IPS-NIHi11 (cell line): ENCODE results near the gene PIGN.
A peak's percentile ranks its signal among the peaks of the same experiment; 100 is the strongest.
"Not testable (repeated sequence)": the region's sequence is repeated elsewhere in the genome, so short reads cannot be mapped to it uniquely, and the experiment has no call there.

Experiments used
- DNase-seq: peaks from one replicate; pipeline ENCODE4 v3.0.0; 2012; ENCODE audit warnings: mixed read lengths, low spot score

PIGN gene

DNA sequence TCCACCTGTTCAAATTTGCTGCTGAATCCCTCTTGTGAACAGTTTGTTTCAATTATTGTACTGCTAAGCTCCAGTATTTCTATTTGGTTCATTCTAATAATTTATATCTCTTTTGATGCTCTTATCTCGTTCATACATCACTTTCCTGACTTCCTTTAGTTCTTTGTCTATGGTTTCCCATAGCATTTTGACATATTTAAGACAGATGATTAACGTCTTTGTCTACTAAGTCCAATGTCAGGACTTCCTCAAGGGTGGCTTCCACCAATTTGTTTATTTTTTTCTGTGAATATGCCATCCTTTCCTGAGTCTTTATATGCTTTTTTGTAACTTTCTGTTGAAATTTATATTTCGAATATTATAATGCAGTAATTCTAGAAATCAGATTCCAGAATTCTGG lies 9.6 kb downstream of the PIGN start:
- DNase-seq: no peak

DNA sequence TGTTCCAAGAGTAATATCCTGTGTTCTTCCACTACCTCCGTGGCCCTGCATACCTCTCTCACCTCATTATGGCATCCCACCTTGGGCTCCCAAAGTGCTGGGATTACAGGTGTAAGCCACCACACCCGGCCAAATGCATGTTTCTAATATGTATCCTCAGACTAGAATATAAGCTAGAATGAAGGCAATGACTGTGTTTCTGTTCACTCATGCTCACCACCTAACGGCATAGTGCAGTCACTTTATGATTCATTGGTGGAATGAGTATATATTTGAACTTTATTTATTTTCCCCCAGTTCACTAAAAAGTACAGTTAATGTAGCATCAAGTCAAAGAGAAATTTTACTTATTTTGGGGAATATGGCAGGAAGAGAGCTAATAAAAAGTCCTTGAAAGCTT lies 11.3 kb downstream of the PIGN start:
- no peak for DNase-seq

- no peak for DNase-seq
Measured at GRCh38 chr18:62172298-62172697, 14.6 kb downstream of the PIGN start.

GRCh38 chr18:62170857-62171256 lies 16.0 kb downstream of the PIGN start:
- DNase-seq: no peak

- DNase-seq: not testable (repeated sequence)
Measured at GRCh38 chr18:62166524-62166923, 20.3 kb downstream of the PIGN start.

- DNase-seq: no peak
Measured at GRCh38 chr18:62165583-62165982, 21.3 kb downstream of the PIGN start.

DNA sequence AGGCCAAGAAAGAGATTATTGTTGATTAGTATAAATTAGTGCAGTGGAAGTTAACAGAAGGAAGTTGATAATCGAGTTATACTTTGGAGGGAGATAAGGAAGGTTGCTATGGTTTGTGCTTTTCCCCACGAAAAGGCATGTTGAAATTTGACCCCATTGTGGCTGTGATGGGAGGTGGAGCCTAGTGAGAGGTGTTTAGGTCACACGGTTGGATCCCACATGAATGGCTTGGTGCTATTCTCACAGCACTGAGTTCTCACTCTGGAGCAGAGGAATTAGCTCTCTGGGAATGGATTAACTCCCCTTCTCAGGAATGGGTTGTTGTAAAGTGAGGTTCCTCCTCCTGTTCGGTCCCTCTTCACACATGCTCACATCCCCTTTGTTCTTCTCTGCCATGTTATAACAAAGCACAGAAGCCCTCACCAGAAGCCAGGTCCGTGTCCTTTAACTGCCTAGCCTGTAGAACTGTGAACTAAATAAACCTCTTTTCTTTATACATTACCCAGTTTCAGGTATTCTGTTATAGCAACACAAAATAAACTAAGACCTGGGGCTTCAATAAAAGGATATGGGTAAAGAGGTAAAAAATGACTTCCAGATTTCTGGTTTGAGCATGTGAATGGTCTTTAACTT lies 21.9 kb downstream of the PIGN start:
- DNase-seq: peak; percentile 17

DNA sequence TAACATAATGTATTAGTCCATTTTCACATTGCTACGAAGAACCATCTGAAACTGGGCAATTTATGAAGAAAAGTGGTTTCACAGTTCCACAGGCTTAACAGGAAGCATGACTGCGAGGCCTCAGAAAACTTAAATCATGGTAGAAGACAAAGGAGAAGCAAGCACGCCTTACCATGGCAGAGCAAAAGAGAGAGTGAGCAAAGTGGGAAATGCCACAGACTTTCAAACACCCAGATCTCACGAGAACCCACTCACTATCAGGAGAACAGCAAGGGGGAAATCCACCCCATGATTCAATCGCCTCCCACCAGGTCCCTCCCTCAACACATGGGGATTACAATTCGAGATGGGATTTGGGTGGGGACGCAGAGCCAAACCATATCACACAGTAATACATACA lies 22.5 kb downstream of the PIGN start:
- DNase-seq: no peak

DNA sequence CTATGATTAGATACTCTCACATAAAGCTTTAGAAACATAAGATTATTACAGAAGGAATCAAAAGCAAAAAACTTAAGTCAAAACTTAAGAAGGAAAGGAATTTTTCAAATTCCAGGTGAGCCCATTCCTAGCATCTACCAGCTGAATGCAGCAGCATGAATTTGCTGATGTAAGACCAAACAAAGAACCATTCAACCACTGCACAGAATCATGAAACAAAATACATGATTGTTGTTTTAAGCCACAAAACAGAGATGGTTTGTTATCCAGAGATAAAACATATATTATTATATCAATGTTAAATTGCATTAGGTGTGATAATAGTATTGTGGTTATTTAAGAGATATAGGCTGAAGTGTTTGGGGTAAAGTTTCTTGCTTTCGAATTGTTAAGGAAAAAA lies 29.0 kb downstream of the PIGN start:
- no peak for DNase-seq

DNA sequence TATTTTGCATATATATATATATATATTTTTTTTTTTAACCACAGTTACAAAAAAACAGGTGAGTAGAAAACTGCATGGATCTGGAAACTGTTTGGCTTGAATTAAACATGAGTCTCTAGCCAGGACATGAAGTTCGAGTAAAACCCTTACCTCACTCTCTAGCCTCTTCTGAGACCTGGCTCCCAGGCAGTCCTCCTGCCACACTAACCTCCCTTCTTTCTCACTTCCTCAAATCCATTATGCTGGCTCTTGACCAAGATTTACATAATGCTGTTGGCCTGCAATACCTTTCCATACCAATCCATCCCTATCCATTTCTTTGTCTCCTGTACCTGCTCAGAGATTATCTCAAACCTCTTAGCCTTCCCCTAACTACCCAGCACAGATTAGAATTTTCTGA lies 34.0 kb downstream of the PIGN start:
- no peak for DNase-seq

- DNase-seq: no peak
Measured at GRCh38 chr18:62151068-62151771, 35.6 kb downstream of the PIGN start.

- DNase-seq: no peak
Measured at GRCh38 chr18:62144338-62144737, 42.5 kb downstream of the PIGN start.

GRCh38 chr18:62140259-62140658 lies 46.6 kb downstream of the PIGN start:
- no peak for DNase-seq

DNA sequence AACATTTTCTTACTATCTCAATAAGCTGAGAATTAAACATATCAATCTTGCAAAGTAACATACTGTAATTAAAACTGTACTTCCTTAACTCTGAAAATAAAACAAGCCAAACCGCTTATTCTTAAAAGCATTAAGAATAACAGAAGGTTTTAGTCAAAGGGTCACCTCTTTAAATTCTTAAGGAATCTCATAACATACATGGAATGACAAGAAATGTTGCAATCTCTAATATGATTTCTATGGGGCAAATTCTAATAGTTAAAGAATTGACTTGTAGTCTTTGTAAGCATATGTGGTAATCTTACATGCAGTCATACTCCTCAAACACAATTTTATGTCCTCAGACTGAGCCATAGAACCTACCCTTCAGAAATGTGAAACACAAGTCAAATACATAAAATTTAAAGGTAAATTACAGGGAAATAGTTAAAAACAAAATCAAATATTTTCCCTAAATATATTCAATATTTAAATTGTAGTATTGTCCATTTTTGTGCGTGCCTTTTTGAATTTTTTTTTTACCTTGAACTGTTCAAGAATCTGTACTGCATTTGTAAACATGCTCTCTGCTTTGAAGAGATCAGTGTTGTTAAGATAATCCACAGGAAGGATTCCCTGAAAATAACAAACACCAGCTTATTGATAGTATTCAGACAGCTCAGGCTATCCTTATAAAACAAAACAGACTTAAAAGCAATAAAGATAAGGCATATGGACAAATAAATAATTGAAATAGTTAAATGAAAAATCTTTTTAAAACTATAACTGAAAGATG lies 48.2 kb downstream of the PIGN start:
- no peak for DNase-seq

- DNase-seq: peak; percentile 63
Measured at GRCh38 chr18:62131301-62131909, 55.5 kb downstream of the PIGN start.

GRCh38 chr18:62128157-62128556 lies 58.7 kb downstream of the PIGN start:
- DNase-seq: no peak

DNA sequence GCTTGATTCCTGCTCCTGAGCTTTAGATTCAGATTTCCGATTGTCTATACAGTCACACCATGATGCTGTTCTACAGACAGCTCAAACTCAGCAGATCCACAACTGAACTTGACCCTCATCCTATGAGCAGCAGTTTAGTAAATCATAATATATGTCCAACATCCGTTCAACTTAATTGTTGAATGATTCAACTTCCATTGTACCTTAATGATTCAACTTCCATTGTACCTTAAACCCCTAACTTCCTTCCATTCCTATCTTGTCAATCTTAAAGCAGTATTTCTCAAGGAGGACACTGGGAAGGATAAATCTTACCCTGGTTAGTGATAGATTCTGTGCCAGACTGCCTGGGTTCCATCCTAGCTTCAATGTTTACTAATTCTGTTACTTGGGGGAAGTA lies 60.1 kb downstream of the PIGN start:
- no peak for DNase-seq

GRCh38 chr18:62125702-62126101 lies 61.2 kb downstream of the PIGN start:
- DNase-seq: no peak

DNA sequence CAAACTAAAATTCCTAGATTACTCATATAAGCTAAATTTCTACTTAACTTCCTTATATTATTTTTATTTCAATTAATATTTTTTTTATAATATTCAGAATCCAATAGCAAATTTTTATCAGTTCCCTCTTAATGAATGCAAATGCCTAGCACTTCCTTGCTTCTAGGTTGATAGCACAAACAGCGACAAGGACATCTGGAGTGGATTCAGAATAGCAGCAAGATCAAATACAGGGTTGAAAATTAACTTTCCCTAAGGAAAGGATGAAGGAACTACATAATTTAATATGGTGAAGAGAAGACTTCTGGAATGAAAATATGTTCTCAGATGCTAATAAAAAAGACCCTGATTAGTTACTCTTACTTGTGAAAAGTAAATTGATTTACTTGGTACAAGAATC lies 64.5 kb downstream of the PIGN start:
- no peak for DNase-seq

DNA sequence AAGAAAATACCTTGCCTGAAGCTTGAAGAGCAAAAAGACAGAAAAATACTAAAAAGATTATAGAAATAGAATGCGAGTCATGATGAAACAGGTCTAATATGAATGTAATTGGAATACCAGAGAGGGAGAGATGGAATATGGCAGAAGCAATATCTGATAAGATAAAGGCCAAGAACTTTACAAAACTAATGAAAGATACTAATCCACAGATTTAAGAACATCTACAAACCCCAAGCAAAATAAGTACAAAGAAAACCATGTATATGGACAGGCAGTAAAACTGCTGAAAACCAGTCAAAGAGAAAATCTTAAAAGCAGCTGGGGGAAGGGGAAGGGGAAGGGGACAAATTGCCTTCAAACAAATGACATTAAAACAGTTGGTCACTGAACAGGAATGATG lies 67.0 kb downstream of the PIGN start:
- no peak for DNase-seq

GRCh38 chr18:62118328-62118727 lies 68.5 kb downstream of the PIGN start:
- DNase-seq: no peak

- no peak for DNase-seq
Measured at GRCh38 chr18:62109676-62110075, 77.2 kb downstream of the PIGN start.

DNA sequence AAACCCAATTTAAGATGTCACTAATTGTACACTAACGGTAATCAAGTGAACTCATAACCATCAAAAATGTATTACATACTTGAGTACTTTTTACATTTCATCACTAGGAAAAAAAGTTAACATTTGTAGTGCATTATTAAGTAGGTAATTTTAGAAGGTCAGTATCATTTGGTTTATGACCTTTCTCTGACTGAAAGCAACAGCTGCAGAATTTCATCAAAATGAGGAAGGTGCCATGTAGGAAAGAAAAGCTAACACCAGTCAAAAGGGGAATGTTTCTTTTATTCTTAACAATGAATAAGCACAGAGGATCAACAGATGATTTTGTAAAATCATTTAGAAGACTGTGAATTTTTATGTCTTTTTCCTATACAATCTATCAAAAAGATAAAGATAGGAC lies 79.0 kb downstream of the PIGN start:
- no peak for DNase-seq
